ENCODE data around the gene ABCC1.

DNA sequence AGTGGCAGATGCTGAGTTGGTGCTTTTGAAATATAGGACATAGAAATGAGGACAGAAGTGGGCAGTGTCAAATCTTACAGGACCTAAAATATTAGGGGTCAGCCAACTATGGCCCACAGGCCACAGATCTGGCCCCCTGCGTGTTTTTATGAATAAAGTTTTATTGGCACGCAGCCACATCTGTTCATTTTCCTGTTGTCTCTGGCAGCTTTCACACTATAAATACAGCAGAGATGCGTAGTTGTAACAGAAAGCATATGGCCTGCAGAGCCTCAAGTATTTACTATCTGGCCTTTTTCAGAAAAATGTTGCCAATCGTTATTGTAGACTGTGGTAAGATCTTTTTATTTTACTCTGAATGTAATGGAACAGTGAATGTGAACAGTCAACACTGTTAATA lies 191.1 kb downstream of the ABCC1 start:
- no peak for TF ChIP-seq EZH2 (IDR thresholded peaks at IDR 0.05; ENCODE audit: borderline replicate concordance, low read length)
- no peak for TF ChIP-seq CTCF (IDR thresholded peaks at IDR 0.05; ENCODE audit: low read length)
